Cerebellar nuclear complex (tissue), 1 donor: Measurements from ENCODE around the gene MVP.

Experiments used
- DNase-seq, 2 experiments: peaks; one replicate each; lab custom pipeline; 2025; lab: John Stamatoyannopoulos, UW

Gene MVP

DNA sequence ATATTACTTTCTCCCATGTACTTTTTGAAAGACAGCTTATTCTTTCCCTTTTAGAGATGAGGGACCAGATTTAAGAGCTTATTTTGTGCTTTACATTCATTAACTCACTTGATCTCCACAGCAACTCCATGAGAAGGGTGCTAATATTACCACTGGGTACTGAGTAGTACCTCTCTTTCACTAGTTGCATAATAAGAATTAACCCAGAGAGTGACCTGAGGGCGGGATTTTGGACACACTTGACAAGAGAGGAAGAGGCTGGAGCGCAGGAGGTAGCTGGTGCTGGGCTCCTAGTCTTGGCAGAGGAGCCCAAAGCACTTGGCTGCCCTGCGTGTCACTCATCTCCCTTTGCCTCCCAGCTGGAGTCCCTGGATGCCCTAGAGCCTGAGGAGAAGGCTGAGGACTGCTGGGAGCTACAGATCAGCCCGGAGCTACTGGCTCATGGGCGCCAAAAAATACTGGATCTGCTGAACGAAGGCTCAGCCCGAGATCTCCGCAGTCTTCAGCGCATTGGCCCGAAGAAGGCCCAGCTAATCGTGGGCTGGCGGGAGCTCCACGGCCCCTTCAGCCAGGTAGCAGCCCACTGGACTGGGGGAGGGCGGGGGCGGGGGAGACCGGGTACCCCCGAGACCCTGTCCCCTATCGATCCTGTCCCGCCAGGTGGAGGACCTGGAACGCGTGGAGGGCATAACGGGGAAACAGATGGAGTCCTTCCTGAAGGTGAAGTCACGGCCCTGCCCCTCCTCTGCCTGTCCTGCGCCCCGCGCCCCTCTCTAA is 15.6 kb upstream of the MVP start:
- no peak for DNase-seq

DNA sequence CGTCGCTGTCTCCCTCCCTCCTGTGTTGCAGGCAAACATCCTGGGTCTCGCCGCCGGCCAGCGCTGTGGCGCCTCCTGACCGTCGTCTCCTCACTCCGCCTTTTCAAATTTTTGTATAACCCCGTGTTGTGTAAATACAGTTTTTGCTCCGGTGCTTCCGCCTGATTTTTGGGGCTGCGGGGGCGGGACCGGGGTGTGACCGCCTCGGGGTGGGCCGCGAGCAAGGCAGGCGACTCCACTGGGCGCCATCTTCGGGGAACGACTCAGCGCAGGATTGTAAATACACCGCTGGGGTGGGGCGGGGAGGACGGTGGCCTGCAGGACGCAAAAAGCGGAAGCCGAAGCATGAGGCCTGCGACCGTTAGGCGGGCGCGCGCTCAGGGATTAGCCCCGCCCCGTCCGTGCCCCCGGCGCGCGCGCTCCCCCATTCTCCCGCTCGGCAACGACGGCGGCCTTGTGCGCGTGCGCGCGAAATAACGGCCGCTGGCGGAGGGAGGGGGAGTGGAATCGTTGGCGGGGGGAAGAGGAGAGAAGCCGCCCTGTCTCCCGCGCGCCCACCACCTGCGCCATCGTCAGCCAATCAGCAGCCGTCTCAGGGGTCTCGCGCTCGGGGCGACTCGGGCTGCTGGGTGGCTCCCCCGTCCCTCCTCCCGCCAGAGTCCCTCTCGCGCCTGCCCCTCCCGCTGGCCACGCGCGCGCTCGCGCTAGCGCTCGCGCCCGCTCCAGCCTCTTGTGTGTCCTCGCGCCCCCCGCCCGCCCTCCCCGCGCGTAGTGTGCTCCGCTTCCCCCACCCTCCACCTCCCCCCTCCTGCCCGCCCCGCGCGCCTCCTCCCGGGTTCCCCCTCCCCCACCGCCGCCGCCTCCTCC is 14.8 kb upstream of the MVP start:
- peak; percentile 67 to 94 for DNase-seq

DNA sequence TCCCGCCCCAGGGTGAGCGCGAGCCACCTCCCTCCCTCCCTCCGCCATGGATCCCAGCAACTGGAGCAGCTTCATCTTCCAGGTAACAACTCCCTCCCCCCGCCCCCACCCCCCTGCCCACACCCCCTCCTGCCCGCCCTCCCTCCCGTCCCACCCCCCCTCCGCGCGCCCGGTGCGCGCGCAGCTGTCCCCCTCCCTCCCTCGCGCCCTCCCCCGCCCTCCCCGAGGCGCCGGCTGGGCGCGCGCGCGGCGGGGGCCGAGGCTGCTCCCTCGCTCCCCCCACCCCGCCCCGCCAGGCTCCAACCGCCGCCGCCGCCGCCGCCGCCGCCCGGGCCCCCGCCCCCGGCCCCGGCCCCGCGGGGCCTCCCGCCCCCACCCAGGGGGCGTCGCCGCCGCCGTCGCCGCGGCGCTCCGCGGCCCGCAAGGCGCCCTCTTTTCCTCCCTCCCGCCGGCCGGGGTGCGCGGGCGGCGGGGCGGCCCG is 14.1 kb upstream of the MVP start, which contains the start of gene MAZ:
Gene MAZ (plus strand): TSS at position 431 of the 481 bp plus-strand sequence. CDS start 173 bp downstream, outside the sequence.
- no peak for DNase-seq

DNA sequence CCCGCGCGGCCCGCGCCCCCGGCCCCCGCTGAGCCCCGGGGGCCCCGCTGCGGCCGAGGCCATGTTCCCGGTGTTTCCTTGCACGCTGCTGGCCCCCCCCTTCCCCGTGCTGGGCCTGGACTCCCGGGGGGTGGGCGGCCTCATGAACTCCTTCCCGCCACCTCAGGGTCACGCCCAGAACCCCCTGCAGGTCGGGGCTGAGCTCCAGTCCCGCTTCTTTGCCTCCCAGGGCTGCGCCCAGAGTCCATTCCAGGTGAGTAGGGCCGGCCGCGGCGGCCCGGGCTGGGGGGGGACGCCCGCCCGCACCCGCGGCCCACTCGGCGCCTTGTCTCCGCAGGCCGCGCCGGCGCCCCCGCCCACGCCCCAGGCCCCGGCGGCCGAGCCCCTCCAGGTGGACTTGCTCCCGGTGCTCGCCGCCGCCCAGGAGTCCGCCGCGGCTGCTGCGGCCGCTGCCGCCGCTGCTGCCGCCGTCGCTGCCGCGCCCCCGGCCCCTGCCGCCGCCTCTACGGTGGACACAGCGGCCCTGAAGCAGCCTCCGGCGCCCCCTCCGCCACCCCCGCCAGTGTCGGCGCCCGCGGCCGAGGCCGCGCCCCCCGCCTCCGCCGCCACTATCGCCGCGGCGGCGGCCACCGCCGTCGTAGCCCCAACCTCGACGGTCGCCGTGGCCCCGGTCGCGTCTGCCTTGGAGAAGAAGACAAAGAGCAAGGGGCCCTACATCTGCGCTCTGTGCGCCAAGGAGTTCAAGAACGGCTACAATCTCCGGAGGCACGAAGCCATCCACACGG is 13.4 kb upstream of the MVP start:
- DNase-seq, result no peak

DNA sequence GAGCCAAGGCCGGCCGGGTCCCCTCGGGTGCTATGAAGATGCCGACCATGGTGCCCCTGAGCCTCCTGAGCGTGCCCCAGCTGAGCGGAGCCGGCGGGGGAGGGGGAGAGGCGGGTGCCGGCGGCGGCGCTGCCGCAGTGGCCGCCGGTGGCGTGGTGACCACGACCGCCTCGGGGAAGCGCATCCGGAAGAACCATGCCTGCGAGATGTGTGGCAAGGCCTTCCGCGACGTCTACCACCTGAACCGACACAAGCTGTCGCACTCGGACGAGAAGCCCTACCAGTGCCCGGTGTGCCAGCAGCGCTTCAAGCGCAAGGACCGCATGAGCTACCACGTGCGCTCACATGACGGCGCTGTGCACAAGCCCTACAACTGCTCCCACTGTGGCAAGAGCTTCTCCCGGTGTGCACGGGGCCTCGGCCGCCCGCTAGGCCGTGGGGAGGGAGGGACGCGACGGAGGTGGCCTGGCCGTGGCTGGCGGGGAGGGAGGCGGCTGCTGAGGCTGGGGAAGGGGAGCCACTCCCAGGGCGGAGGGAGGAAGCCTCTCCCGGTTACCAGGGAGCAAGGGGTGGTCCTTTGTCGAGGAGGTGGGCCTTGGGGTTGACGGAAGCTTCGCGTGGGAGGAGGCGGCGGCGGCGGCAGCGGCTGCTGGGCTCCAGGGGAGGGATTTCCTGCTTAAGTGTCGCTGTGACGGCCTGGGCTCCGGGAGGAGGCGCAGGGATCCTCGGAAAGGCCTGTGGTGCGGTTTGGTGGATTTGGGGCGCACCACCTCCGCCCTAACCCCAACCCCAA is 12.6 kb upstream of the MVP start:
- DNase-seq, result peak; percentile 47 to 61

DNA sequence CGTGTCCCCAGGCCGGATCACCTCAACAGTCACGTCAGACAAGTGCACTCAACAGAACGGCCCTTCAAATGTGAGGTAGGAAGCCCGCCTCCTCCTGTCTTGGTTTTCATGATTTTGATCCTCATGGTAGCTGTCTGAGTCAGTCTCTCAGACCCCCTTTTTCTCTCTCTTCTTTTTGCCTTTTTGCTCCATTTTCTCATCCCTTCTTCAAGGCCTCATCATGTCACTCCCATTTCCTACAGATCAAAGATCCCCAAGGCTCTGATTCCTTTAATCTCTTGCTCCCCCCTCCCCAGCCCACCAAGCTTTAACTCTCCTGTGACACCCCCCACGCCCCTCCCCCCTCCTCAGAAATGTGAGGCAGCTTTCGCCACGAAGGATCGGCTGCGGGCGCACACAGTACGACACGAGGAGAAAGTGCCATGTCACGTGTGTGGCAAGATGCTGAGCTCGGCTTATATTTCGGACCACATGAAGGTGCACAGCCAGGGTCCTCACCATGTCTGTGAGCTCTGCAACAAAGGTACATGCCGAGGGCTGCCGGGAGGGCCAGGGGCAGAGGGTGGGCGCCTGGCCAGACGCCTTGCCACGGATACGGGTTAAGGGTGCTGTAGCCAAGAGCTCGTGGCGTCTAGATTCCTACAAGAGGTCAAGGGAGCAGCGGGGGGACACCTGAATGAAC is 11.9 kb upstream of the MVP start:
- DNase-seq, result no peak

DNA sequence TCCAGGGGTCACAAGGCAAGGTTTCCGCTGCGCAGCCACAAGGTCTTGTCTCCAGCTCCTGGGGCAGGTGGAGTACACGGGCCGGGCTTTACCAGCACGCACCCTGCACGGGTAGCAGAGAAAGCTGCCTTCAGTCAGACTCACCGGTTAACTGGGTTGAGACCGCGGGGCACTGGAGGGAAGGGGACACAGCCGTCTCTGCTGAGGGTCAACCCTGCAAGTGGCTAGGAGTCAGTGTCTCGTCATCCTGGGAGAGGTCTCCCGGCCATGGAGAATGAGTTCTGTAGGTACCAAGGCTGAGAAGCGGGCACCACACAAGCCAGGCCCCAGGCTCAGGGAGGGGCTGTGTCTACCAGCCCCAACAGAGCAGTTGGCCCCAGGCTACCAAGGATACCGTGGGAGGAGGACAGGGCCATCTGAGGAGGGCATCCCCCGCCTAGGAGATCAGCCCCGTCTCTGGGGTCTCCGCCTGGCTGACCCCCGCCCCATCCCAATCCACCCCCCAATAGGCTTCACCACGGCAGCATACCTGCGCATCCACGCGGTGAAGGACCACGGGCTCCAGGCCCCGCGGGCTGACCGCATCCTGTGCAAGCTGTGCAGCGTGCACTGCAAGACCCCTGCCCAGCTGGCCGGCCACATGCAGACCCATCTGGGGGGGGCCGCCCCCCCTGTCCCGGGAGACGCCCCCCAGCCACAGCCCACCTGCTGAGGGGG is 11.1 kb upstream of the MVP start:
- no peak for DNase-seq

DNA sequence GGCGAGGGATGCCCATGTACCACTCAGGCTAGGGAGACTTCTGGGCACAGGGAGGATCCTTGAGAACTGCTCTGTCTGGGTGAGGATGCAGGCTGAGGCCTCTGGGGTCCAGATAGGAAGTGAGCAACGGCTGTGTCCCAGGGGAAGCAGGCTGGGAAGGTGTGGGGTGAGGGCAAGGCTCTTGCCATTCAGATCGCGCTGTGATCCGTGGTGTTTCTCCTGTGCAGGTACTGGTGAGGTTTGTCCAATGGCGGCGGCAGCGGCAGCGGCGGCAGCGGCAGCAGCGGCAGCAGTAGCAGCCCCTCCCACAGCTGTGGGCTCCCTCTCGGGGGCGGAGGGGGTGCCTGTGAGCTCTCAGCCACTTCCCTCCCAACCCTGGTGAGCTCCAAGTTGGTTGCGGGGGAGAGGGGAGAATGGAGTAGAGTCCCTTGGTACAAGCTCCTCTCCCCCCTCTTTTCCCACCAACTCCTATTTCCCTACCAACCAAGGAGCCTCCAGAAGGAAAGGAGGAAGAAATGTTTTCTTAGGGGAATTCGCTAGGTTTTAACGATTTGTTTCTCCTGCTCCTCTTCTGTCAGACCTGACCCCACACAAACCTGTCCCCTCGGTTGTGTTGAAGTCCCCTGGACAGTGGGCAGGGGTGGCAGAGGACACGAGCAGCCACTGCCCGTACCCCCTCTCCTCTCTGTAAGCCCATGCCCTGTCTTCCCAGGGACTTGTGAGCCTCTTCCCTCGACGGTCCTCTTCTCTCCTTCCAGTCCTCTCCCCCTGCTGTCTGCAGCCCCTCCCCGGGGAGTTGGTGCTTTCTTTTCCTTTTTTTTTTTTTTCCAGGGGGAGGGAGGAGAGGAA is 10.2 kb upstream of the MVP start:
- DNase-seq, result no peak

DNA sequence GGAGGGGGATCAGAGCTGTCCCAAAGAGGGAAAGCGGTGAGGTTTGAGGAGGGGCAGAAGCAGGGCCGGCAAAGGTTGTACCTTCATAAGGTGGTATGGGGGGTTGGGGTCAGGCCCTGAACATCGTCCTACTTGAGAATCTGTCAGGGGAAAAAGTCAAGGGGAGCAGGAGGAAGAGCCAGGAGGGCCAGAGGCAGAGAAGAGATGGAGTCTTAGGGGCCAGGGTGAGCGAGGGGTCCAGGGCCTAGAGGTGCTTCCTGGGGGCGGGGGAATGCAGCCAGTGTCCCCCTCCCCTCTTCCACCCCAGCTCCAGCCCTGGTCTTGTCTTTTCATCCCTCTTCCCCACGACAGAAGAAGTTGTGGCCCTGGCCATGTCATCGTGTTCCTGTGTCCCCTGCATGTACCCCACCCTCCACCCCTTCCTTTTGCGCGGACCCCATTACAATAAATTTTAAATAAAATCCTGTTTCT is 9.5 kb upstream of the MVP start:
- DNase-seq, result no peak

DNA sequence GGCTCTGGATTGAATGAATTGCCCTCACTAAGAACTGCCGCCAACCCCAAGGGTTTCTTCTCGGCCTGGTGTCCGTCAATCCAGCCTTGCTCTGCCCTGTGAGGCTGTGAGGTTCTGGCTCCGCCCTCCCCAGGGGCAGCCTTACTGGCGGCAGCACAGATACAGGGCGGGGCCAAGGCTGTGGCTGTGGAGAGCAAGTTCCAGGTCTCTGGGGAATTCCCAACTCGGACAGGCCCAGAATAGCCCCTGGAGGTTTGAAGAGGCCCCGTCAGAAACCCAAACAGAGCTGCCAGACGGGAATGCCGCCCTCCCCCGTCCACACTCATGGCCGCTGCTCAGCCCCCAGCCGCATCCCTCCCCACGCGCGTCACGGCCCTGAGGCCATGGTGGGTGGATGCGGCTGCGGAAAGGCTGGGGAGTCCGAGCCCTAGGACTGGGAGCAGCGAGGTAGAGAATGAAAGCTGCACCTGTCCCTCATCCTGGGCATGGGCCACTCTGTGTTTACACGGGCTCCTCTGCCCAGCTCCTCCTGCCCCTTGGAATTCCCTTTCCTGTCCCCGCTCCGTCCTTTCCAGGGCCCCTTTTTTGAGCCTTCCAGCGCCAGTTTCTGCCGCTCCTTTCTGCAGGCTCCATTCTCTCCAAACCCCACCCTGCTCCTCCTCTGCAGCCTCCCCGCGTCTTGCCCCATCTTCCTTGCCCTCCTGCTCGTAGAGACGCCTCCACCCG is 8.9 kb upstream of the MVP start:
- peak; percentile 84 to 88 for DNase-seq

DNA sequence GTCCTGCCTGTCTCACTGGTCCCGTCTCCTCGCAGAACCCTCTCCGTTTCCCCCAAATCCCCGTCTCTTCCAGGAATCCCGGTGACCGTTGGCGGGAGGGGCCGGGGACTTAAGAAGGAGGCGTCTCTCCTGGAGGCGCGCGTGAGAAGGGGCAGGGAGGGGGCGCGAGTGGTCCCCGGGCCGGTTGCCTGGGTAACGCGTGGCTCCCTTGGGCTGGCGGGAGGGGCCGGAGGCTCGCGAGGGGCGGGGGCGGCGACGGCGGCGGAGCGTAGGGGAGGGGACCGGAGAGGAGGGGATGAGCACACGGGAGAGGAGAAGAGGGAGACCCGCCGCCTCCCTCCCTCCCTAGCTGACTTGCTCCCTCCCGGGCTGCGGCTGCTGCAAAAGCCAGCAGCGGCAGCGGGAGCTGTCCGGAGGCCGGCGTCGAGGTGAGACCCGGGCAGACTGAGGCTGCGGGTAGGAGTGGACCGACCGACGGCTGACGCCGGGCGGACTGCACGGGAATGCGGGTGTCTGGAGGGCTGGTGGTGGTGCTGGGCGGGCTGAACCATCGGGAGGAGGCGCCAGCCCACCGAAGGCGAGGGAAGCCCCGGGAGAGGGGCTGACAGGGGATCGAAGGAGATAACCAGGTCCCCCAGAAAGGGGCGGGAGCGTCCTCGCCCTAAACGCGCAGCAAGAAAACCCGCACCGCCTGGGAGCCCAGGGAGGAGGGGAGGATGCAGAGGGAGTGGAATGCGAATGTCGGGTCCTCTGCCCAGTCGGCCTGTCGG is 8.2 kb upstream of the MVP start, which contains the start of gene PRRT2:
Gene PRRT2 (plus strand): TSS at position 298 of the 770 bp plus-strand sequence. CDS start 862 bp downstream, outside the sequence.
- peak; percentile 70 to 74 for DNase-seq

DNA sequence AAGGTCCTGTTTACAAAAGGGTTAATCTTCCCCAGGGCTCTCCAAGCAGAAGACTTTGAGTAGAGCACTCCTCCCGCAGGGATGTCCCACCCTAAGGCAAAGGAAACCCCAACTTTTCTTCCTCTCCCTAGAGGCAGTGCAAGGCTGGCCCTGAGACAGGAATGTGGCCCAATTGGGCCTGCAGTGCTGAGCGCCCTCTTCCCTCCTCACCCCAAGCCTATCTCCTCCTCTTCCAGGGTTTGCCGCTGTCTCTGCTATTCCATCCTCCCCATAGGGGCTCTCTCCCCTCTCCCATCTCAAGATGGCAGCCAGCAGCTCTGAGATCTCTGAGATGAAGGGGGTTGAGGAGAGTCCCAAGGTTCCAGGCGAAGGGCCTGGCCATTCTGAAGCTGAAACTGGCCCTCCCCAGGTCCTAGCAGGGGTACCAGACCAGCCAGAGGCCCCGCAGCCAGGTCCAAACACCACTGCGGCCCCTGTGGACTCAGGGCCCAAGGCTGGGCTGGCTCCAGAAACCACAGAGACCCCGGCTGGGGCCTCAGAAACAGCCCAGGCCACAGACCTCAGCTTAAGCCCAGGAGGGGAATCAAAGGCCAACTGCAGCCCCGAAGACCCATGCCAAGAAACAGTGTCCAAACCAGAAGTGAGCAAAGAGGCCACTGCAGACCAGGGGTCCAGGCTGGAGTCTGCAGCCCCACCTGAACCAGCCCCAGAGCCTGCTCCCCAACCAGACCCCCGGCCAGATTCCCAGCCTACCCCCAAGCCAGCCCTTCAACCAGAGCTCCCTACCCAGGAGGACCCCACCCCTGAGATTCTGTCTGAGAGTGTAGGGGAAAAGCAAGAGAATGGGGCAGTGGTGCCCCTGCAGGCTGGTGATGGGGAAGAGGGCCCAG is 7.3 kb upstream of the MVP start:
- no peak for DNase-seq

DNA sequence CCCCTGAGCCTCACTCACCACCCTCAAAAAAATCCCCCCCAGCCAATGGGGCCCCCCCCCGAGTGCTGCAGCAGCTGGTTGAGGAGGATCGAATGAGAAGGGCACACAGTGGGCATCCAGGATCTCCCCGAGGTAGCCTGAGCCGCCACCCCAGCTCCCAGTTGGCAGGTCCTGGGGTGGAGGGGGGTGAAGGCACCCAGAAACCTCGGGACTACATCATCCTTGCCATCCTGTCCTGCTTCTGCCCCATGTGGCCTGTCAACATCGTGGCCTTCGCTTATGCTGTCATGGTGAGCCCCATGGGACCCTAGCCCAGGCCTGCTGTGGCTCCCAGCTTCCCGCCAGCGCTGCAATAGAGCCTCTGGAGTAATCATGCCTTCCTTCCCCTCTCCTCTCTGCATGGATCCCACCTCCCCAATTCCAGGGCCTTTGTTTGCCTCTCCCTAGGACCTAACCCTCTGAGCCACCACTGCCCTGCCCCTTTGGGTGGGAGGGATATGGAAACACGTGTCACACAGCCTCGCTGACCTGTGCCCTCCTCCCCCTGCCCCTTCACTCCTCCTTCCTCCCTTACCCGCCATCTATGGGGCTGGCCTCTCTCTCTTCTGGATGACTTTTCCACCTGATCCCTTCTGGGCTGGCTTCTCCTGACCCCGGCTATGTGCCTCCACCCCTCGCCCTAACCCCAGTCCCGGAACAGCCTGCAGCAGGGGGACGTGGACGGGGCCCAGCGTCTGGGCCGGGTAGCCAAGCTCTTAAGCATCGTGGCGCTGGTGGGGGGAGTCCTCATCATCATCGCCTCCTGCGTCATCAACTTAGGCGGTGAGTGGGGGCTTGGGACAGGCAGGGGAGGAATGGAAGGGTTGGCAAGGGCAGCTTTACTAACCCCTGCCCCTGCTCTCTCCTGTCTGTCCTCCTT is 6.4 kb upstream of the MVP start:
- no peak for DNase-seq

DNA sequence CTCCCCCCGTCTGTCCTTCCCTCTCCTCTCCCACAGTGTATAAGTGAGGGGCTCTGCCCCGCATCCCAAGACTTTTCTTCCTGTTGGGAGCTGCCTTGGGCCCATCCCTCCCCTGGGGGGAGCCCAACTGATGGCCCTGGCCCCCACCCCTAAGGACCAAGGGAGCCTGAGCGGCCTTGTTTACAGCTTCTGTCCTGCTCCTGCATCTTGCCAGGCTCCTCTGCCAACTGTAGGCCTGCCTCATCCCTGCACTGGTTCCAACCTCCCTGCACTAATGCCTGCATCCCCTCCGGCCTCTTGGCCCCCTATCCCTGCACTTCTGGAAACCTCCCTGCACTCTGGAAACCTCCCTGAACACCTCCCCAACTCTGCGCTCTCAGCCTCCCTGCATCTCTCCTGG is 5.7 kb upstream of the MVP start:
- no peak for DNase-seq

DNA sequence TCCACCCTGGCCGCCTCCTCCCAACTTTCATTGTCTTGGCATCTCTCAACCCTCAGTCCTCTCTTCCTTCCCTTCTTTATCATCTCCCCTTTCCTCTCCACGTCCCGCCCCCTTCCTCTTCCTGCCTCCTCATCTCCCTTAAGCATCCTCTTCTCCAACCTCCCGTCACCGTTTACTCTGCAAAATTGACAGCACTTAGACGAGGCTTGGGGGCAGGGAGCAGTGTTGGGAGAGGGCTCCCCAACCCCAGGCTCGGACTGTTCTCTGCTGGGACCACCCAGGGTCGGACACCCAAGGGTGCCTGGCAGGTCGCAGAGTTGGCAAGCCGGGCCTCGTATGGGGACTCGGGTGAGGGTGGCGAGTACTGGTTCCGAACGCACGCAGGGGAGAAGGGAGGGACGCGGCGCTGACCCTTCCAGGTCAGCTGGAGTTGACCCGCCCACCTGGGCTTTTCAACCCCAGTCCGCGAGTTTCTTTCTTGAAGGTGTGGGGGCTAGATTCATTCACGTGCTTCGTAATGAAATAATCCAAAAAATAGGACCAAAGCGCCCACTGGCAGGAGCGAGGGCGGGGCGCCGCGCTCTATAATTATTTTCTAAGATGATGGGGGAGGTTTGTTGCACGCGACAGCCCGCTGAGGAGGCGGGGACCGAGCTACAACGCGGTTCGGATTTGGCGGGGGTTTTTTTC is 5.1 kb upstream of the MVP start:
- no peak for DNase-seq
